ENCODE data around the gene HBEGF. TPM values are rescaled to one million over a fixed set of nuclear protein-coding genes. Genes with fewer than 3 reads are reported as not detected.

Gene HBEGF
- total RNA-seq, 1 donor from 2014 or later, result 3.0 TPM

- no peaks in the 10 kb centered on the region for H3K27me3 ChIP-seq
- no peak overlapping the region for H3K4me3 ChIP-seq
- peak overlapping the region; percentile 52 to 74 for H3K27ac ChIP-seq
- no peaks in the 10 kb centered on the region for H3K36me3 ChIP-seq
- H3K9me3 ChIP-seq, result no peaks in the 10 kb centered on the region
- intact Hi-C loops (cut with DNase I), result no loop called here
- TF ChIP-seq, protein P1, sequence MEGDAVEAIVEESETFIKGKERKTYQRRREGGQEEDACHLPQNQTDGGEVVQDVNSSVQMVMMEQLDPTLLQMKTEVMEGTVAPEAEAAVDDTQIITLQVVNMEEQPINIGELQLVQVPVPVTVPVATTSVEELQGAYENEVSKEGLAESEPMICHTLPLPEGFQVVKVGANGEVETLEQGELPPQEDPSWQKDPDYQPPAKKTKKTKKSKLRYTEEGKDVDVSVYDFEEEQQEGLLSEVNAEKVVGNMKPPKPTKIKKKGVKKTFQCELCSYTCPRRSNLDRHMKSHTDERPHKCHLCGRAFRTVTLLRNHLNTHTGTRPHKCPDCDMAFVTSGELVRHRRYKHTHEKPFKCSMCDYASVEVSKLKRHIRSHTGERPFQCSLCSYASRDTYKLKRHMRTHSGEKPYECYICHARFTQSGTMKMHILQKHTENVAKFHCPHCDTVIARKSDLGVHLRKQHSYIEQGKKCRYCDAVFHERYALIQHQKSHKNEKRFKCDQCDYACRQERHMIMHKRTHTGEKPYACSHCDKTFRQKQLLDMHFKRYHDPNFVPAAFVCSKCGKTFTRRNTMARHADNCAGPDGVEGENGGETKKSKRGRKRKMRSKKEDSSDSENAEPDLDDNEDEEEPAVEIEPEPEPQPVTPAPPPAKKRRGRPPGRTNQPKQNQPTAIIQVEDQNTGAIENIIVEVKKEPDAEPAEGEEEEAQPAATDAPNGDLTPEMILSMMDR (IDR thresholded peaks at IDR 0.05), result no peak
- H3K4me1 ChIP-seq, result peaks cover 0 to 35% of the 10 kb centered on the region in 2 donors
- DNase-seq (ENCODE audit: low spot score in 2 of 2), result no peak
These were observed 54.0 kb downstream of the HBEGF start for GRCh38 chr5:140292212-140293036.

GRCh38 chr5:140287801-140288521 lies 58.4 kb downstream of the HBEGF start:
- TF ChIP-seq, protein P1 (IDR thresholded peaks at IDR 0.05), result no peak
- Histone ChIP-seq H3K9me3 (no peaks in the 10 kb centered on the region), H3K4me1 (peaks cover 0 to 12% of the 10 kb centered on the region in 2 donors), H3K27me3 (no peaks in the 10 kb centered on the region), H3K4me3 (no peak overlapping the region), H3K36me3 (no peaks in the 10 kb centered on the region), H3K27ac (no peak overlapping the region)
- DNase-seq (ENCODE audit: low spot score in 2 of 2), result no peak
- intact Hi-C loops (cut with DNase I), result no loop called here

DNA sequence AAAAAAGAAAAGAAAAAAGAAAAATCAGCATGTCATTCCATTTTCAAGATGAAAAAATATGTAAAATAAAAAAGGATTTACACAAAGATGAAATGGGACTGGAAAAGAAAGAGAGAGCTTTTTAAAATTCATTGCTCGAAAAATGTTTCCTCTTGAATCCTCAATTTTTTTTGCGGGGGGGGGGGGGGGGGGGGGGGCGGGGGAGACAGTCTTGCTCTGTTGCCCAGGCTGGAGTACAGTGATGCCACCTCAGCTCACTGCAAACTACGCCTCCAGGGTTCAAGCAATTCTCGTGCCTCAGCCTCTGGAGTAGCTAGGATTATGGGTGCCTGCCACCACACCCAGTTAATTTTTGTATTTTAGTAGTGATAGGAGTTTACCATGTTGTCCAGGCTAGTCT lies 60.0 kb downstream of the HBEGF start:
- TF ChIP-seq, protein P1 (IDR thresholded peaks at IDR 0.05), result no peak
- H3K27ac ChIP-seq, result no peak overlapping the region
- H3K4me1 ChIP-seq, result peaks cover 0 to 2% of the 10 kb centered on the region in 2 donors
- no peak overlapping the region for H3K4me3 ChIP-seq
- no peaks in the 10 kb centered on the region for H3K27me3 ChIP-seq
- no peaks in the 10 kb centered on the region for H3K9me3 ChIP-seq
- H3K36me3 ChIP-seq, result no peaks in the 10 kb centered on the region
- intact Hi-C loops (cut with DNase I), result no loop called here
- DNase-seq (ENCODE audit: low spot score in 2 of 2), result no peak

DNA sequence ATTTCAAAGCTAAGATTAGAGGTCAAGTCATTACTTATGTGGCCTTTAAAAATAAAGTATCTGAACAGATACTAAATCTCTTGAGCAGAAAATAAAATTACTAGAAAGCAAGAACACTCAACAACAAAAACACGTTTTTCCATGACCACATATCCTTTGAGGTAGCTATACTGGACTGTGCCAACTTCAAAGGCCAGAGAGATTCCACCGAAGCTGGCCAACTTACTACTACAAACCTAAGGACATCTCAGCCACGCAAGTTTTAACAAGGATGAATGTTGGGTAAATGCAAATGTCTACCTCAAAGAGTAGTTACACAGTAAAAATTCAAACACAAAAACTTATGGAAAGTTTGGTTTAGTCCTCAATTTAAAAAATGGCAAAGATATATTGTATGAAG lies 62.4 kb downstream of the HBEGF start:
- H3K27ac ChIP-seq, result no peak overlapping the region
- TF ChIP-seq, protein P1 (IDR thresholded peaks at IDR 0.05), result no peak
- DNase-seq (ENCODE audit: low spot score in 2 of 2), result no peak
- H3K4me3 ChIP-seq, result no peak overlapping the region
- H3K27me3 ChIP-seq, result no peaks in the 10 kb centered on the region
- no peaks in the 10 kb centered on the region for H3K4me1 ChIP-seq
- H3K36me3 ChIP-seq, result no peaks in the 10 kb centered on the region
- intact Hi-C loops (cut with DNase I), result no loop called here
- no peaks in the 10 kb centered on the region for H3K9me3 ChIP-seq

Other genes with a start within 250 kb of the HBEGF start
- 11.5 TPM for gene PURA, start 232.5 kb downstream of the HBEGF start, total RNA-seq
- 5.6 TPM for gene IGIP, start 220.7 kb downstream of the HBEGF start, total RNA-seq
- 66.3 TPM for gene CYSTM1, start 171.4 kb downstream of the HBEGF start, total RNA-seq
- 135 TPM for gene PFDN1, start 43.5 kb downstream of the HBEGF start, total RNA-seq
- not detected for gene SLC4A9, start 13.6 kb upstream of the HBEGF start, total RNA-seq
- 73.4 TPM for gene ANKHD1, start 55.2 kb upstream of the HBEGF start, total RNA-seq
- gene EIF4EBP3, start 201.1 kb upstream of the HBEGF start, total RNA-seq, result 4.0 TPM
- 47.3 TPM for gene SRA1, start 210.9 kb upstream of the HBEGF start, total RNA-seq
- 47.3 TPM for gene APBB3, start 218.0 kb upstream of the HBEGF start, total RNA-seq
- gene SLC35A4, start 218.2 kb upstream of the HBEGF start, total RNA-seq, result 46.2 TPM

All from ascending aorta (tissue), 2 donors.